Naive thymus-derived CD4-positive, alpha-beta T cell (primary cell): ENCODE data around the gene NOP16. TPM values are rescaled to one million over a fixed set of nuclear protein-coding genes. Genes with fewer than 3 reads are reported as not detected.

Experiments
- ATAC-seq: fragments of 150-1000 bp; cut with Tn5 transposase; 2 replicates; pipeline ENCODE4 v1.10.0; 2021; ENCODE audit warnings: mild to moderate bottlenecking, moderate library complexity
- CTCF ChIA-PET: fragments of 350-600 bp; sonication (Branson Sonifier 250); formaldehyde crosslinking; loops from one replicate; lab custom pipeline; 2021; ENCODE audit warnings: antibody characterized with exemption; lab: Charles Lee
- POLR2A ChIA-PET: fragments of 350-600 bp; sonication (Branson Sonifier 250); formaldehyde crosslinking; loops from one replicate; lab custom pipeline; 2021; ENCODE audit warnings: antibody characterized with exemption, inconsistent platforms; lab: Charles Lee
- DNase-seq, 9 donors: peaks; one replicate each; pipeline versions ENCODE4 v3.0.0 to v3.0.0-alpha.2; 2020 to 2022; ENCODE audit warnings: mixed read lengths in 1 of 9
- H3K27ac ChIP-seq: one replicate; pipeline ENCODE4 v1.7.0; 2013; ENCODE audit warnings: mild to moderate bottlenecking, low read depth, low read length, moderate library complexity
- H3K27me3 ChIP-seq, 2 donors: one replicate each; pipeline ENCODE4 v1.7.0; 2013; ENCODE audit warnings: low read length in 2 of 2, mild to moderate bottlenecking in 2 of 2, moderate library complexity in 2 of 2; ENCODE audit not compliant: control insufficient read depth in 2 of 2, insufficient read depth in 2 of 2
- H3K36me3 ChIP-seq, 3 experiments: 1 replicate in 2 of 3; 2 replicates in 1 of 3; pipeline ENCODE4 v1.7.0; 2013; ENCODE audit warnings: low read length in 3 of 3, mild to moderate bottlenecking in 3 of 3, moderate library complexity in 1 of 3; ENCODE audit not compliant: insufficient read depth in 3 of 3, control insufficient read depth in 2 of 3
- H3K4me1 ChIP-seq, 2 donors: one replicate each; pipeline ENCODE4 v1.7.0; 2013; ENCODE audit warnings: low read length in 2 of 2, mild to moderate bottlenecking in 2 of 2, moderate library complexity in 1 of 2; ENCODE audit not compliant: control insufficient read depth in 2 of 2, insufficient read depth in 2 of 2
- H3K4me3 ChIP-seq: 2 replicates; pipeline ENCODE4 v1.7.0; 2013; ENCODE audit warnings: mild to moderate bottlenecking, low read length
- H3K9me3 ChIP-seq, 3 experiments: 1 replicate in 2 of 3; 2 replicates in 1 of 3; pipeline ENCODE4 v1.7.0; 2013; ENCODE audit warnings: low read length in 3 of 3; ENCODE audit not compliant: control insufficient read depth in 2 of 3
- H3K27ac Mint-ChIP-seq, 9 donors: one replicate each; pipeline ENCODE4 v1.8.0; 2020 to 2022; ENCODE audit warnings: mixed read lengths in 9 of 9, mild to moderate bottlenecking in 8 of 9, moderate library complexity in 5 of 9, inconsistent platforms in 2 of 9
- H3K27me3 Mint-ChIP-seq, 5 donors: one replicate each; pipeline ENCODE4 v1.8.0; 2021 to 2022; ENCODE audit warnings: mixed read lengths in 5 of 5, mild to moderate bottlenecking in 1 of 5
- H3K36me3 Mint-ChIP-seq, 5 donors: one replicate each; pipeline ENCODE4 v1.8.0; 2020 to 2022; ENCODE audit warnings: mixed read lengths in 5 of 5, mild to moderate bottlenecking in 3 of 5, inconsistent platforms in 1 of 5
- H3K4me1 Mint-ChIP-seq, 7 donors: one replicate each; pipeline ENCODE4 v1.8.0; 2020 to 2022; ENCODE audit warnings: mixed read lengths in 7 of 7, mild to moderate bottlenecking in 3 of 7, inconsistent platforms in 1 of 7
- H3K4me3 Mint-ChIP-seq, 10 donors: one replicate each; pipeline ENCODE4 v1.8.0; 2020 to 2022; ENCODE audit warnings: mild to moderate bottlenecking in 10 of 10, mixed read lengths in 10 of 10, moderate library complexity in 6 of 10, inconsistent platforms in 2 of 10
- H3K9me3 Mint-ChIP-seq, 11 donors: one replicate each; pipeline ENCODE4 v1.8.0; 2020 to 2022; ENCODE audit warnings: mixed read lengths in 11 of 11, mild to moderate bottlenecking in 4 of 11, inconsistent platforms in 1 of 11, moderate library complexity in 1 of 11
- intact Hi-C, 2 donors: fragments of 100-400 bp; cut with micrococcal nuclease; formaldehyde crosslinking; loops; one replicate each; pipeline ENCODE4 v1.15.1; 2023
- polyA plus RNA-seq, 2 donors: library from polyadenylated mRNA; unstranded; fragments of 300-500 nt; fragmentation: Illumina TruSeq; gene quantifications; one replicate each; pipeline ENCODE4 v1.2.3, GENCODE V29; 2021
- total RNA-seq, 6 experiments: library from RNA in 5 of 6; stranded (reverse) in 5 of 6; gene quantifications; 1 replicate in 5 of 6; 2 replicates in 1 of 6; pipeline ENCODE4 v1.2.3 and lab custom pipeline; 2021 to 2026

NOP16 gene
- total and polyA plus RNA-seq, 7 experiments from 2014 or later = 12.8 to 42.2 (median 22.3) TPM

GRCh38 chr5:176416965-176417364 lies 28.6 kb upstream of the NOP16 start:
- Histone ChIP-seq H3K27ac (peak overlapping the region; percentile 67), H3K4me3 (peak overlapping the region; percentile 42), H3K4me1 (peaks cover 21 to 28% of the 10 kb centered on the region in 2 donors), H3K9me3 (no peaks in the 10 kb centered on the region), H3K27me3 (no peaks in the 10 kb centered on the region), H3K36me3 (no peaks in the 10 kb centered on the region)
- ChIA-PET POLR2A (interaction anchor here (0.9 to 3.0 kb wide), 10 partner anchors 31 to 127 kb away, joined by 3 to 20 read pairs (median 6); partner anchors contain the start of genes FAF2, KIAA1191 and RNF44), CTCF (interaction anchor here (0.6 to 3.3 kb wide), 12 partner anchors 32 to 687 kb away, joined by 3 to 20 read pairs (median 5); partner anchors contain the start of gene FAF2)
- H3K36me3 Mint-ChIP-seq = peaks cover 0 to 3% (median 0%) of the 10 kb centered on the region in 5 donors
- peaks cover 14 to 47% (median 43%) of the 10 kb centered on the region in 7 donors for H3K4me1 Mint-ChIP-seq
- ATAC-seq = no peak
- H3K27ac Mint-ChIP-seq = peak overlapping the region in 8 of 9 donors; percentile 51 to 89 (median 84)
- H3K4me3 Mint-ChIP-seq = peak overlapping the region; percentile 69 to 88 (median 78)
- intact Hi-C loops = loop anchor here (1.0 to 2.0 kb wide), 15 partner anchors 28 to 241 kb away; partner anchors contain the start of genes FAF2 (in 2 of the 2), RNF44 (in 2 of the 2), TSPAN17 (in 2 of the 2) and ARL10 (in 1 of the 2)
- DNase-seq = no peak
- peaks cover 0 to 4% (median 0%) of the 10 kb centered on the region in 11 donors for H3K9me3 Mint-ChIP-seq
- H3K27me3 Mint-ChIP-seq = peaks cover 0 to 25% (median 0%) of the 10 kb centered on the region in 5 donors

GRCh38 chr5:176415952-176416924 lies 27.8 kb upstream of the NOP16 start, which contains the start of gene CLTB:
Gene CLTB (minus strand): TSS chr5:176416539. CDS start chr5:176416363, 176 bp downstream.
- ATAC-seq (peak; percentile 97), DNase-seq (peak; percentile 73 to 86 (median 84))
- peaks cover 17 to 53% (median 47%) of the 10 kb centered on the region in 7 donors for H3K4me1 Mint-ChIP-seq
- H3K27ac Mint-ChIP-seq = peak within 1 kb of the TSS; percentile 71 to 91 (median 87)
- CTCF ChIA-PET = interaction anchor here (0.6 to 3.3 kb wide), 15 partner anchors 32 to 687 kb away, joined by 3 to 20 read pairs (median 5); partner anchors contain the start of gene FAF2
- Histone ChIP-seq H3K4me1 (peaks cover 21 to 28% of the 10 kb centered on the region in 2 donors), H3K9me3 (no peaks in the 10 kb centered on the region), H3K4me3 (peak within 1 kb of the TSS; percentile 52), H3K36me3 (no peaks in the 10 kb centered on the region), H3K27ac (peak within 1 kb of the TSS; percentile 86), H3K27me3 (no peaks in the 10 kb centered on the region)
- intact Hi-C loops = loop anchor here (1.0 to 2.0 kb wide), 15 partner anchors 27 to 242 kb away; partner anchors contain the start of genes FAF2 (in 2 of the 2), RNF44 (in 2 of the 2), TSPAN17 (in 2 of the 2) and ARL10 (in 1 of the 2)
- peak within 1 kb of the TSS; percentile 74 to 89 (median 84) for H3K4me3 Mint-ChIP-seq
- POLR2A ChIA-PET = interaction anchor here (0.6 to 3.0 kb wide), 16 partner anchors 24 to 213 kb away, joined by 3 to 20 read pairs (median 6); partner anchors contain the start of genes FAF2, KIAA1191 and RNF44
- H3K36me3 Mint-ChIP-seq = peaks cover 0 to 3% (median 1%) of the 10 kb centered on the region in 5 donors
- H3K27me3 Mint-ChIP-seq = peaks cover 0 to 19% (median 0%) of the 10 kb centered on the region in 5 donors
- peaks cover 0 to 4% (median 0%) of the 10 kb centered on the region in 11 donors for H3K9me3 Mint-ChIP-seq

- CTCF ChIA-PET = interaction anchor here (0.7 to 3.3 kb wide), 10 partner anchors 33 to 686 kb away, joined by 3 to 20 read pairs (median 5); partner anchors contain the start of gene FAF2
These were observed 27.0 kb upstream of the NOP16 start for GRCh38 chr5:176415240-176415951.

GRCh38 chr5:176414704-176415103 lies 26.3 kb upstream of the NOP16 start:
- Mint-ChIP-seq H3K4me3 (peak overlapping the region; percentile 74 to 89 (median 84)), H3K36me3 (peaks cover 0 to 11% (median 8%) of the 10 kb centered on the region in 5 donors), H3K27me3 (peaks cover 0 to 6% (median 0%) of the 10 kb centered on the region in 5 donors), H3K9me3 (no peaks in the 10 kb centered on the region), H3K4me1 (peaks cover 22 to 57% (median 51%) of the 10 kb centered on the region in 7 donors), H3K27ac (peak overlapping the region; percentile 48 to 91 (median 87))
- no peak for ATAC-seq
- ChIA-PET POLR2A (interaction anchor here (1.4 kb wide), 1 partner anchor 121 kb away, joined by 6 read pairs; no protein-coding TSS in a partner anchor), CTCF (interaction anchor here (1.0 kb wide), 1 partner anchor 182 kb away, joined by 3 read pairs; no protein-coding TSS in a partner anchor)
- Histone ChIP-seq H3K27me3 (no peaks in the 10 kb centered on the region), H3K4me3 (peak overlapping the region; percentile 8), H3K36me3 (peaks cover 0 to 5% (median 0%) of the 10 kb centered on the region in 3 experiments), H3K4me1 (peaks cover 21 to 28% of the 10 kb centered on the region in 2 donors), H3K9me3 (no peaks in the 10 kb centered on the region), H3K27ac (peak overlapping the region; percentile 86)
- no peak for DNase-seq
- intact Hi-C loops = no loop called here

More at GRCh38 chr5:176415240-176415951, 27.0 kb upstream of the NOP16 start:
- H3K4me3 ChIP-seq = peak overlapping the region; percentile 52
- peak overlapping the region; percentile 48 to 91 (median 87) for H3K27ac Mint-ChIP-seq
- H3K27ac ChIP-seq = peak overlapping the region; percentile 86
- ATAC-seq (no peak), DNase-seq (peak in 2 of 9 donors; percentile 13 to 16)
- H3K9me3 ChIP-seq = no peaks in the 10 kb centered on the region
- H3K4me3 Mint-ChIP-seq = peak overlapping the region; percentile 74 to 89 (median 84)
- peaks cover 0 to 5% (median 0%) of the 10 kb centered on the region in 3 experiments for H3K36me3 ChIP-seq
- H3K36me3 Mint-ChIP-seq = peaks cover 0 to 6% (median 3%) of the 10 kb centered on the region in 5 donors
- no peaks in the 10 kb centered on the region for H3K27me3 ChIP-seq
- H3K4me1 ChIP-seq = peaks cover 21 to 28% of the 10 kb centered on the region in 2 donors
- peaks cover 0 to 12% (median 0%) of the 10 kb centered on the region in 5 donors for H3K27me3 Mint-ChIP-seq
- intact Hi-C loops = no loop called here
- POLR2A ChIA-PET = interaction anchor here (0.6 to 2.9 kb wide), 9 partner anchors 23 to 214 kb away, joined by 3 to 15 read pairs (median 6); partner anchors contain the start of genes KIAA1191 and RNF44
- H3K4me1 Mint-ChIP-seq = peaks cover 22 to 57% (median 51%) of the 10 kb centered on the region in 7 donors
- peaks cover 0 to under 1% (median 0%) of the 10 kb centered on the region in 11 donors for H3K9me3 Mint-ChIP-seq

GRCh38 chr5:176413709-176414191 lies 25.4 kb upstream of the NOP16 start:
- ChIA-PET CTCF (interaction anchor here (1.0 kb wide), 1 partner anchor 183 kb away, joined by 3 read pairs; no protein-coding TSS in a partner anchor), POLR2A (no interaction called here)
- Mint-ChIP-seq H3K4me1 (peaks cover 22 to 57% (median 51%) of the 10 kb centered on the region in 7 donors), H3K27me3 (peaks cover 0 to 3% (median 0%) of the 10 kb centered on the region in 5 donors), H3K27ac (peak overlapping the region in 4 of 9 donors; percentile 17 to 86 (median 76)), H3K9me3 (no peaks in the 10 kb centered on the region), H3K4me3 (peak overlapping the region in 5 of 10 donors; percentile 23 to 85 (median 55)), H3K36me3 (peaks cover 0 to 13% (median 8%) of the 10 kb centered on the region in 5 donors)
- ATAC-seq (no peak), DNase-seq (no peak)
- H3K4me3 ChIP-seq = no peak overlapping the region
- H3K27ac ChIP-seq = no peak overlapping the region
- H3K27me3 ChIP-seq = no peaks in the 10 kb centered on the region
- H3K9me3 ChIP-seq = no peaks in the 10 kb centered on the region
- H3K36me3 ChIP-seq = peaks cover 0 to 5% (median 0%) of the 10 kb centered on the region in 3 experiments
- H3K4me1 ChIP-seq = peaks cover 21 to 28% of the 10 kb centered on the region in 2 donors
- intact Hi-C loops = no loop called here
